Activated CD8-positive, alpha-beta T cell treated with anti-CD3 and anti-CD28 coated beads, Interleukin-2, amount 10 ng/mL, durations not matched to agents 7 days and 5 days (primary cell): ENCODE data around the gene AP3S1. TPM values are rescaled to one million over a fixed set of nuclear protein-coding genes. Genes with fewer than 3 reads are reported as not detected.

Experiments
- ATAC-seq: fragments of 150-1000 bp; cut with Tn5 transposase; one replicate; pipeline ENCODE4 v1.10.0; 2021; ENCODE audit warnings: moderate library complexity
- CTCF ChIA-PET: fragments of 350-600 bp; sonication (Branson Sonifier 250); formaldehyde crosslinking; loops from one replicate; lab custom pipeline; 2021; ENCODE audit warnings: antibody characterized with exemption; lab: Charles Lee
- POLR2A ChIA-PET: fragments of 350-600 bp; sonication (Branson Sonifier 250); formaldehyde crosslinking; loops from one replicate; lab custom pipeline; 2021; ENCODE audit warnings: antibody characterized with exemption; lab: Charles Lee
- DNase-seq: peaks from one replicate; pipeline ENCODE4 v3.0.0-alpha.2; 2020
- H3K27ac Mint-ChIP-seq: one replicate; pipeline ENCODE4 v1.8.0; 2021; ENCODE audit warnings: mild to moderate bottlenecking, mixed read lengths
- H3K27me3 Mint-ChIP-seq: one replicate; pipeline ENCODE4 v1.8.0; 2021; ENCODE audit warnings: low read depth, mixed read lengths
- H3K36me3 Mint-ChIP-seq: one replicate; pipeline ENCODE4 v1.8.0; 2021; ENCODE audit warnings: low read depth, mixed read lengths
- H3K4me1 Mint-ChIP-seq: one replicate; pipeline ENCODE4 v1.8.0; 2021; ENCODE audit warnings: low read depth, mixed read lengths
- H3K4me3 Mint-ChIP-seq: one replicate; pipeline ENCODE4 v1.8.0; 2021; ENCODE audit warnings: mild to moderate bottlenecking, mixed read lengths
- H3K9me3 Mint-ChIP-seq: one replicate; pipeline ENCODE4 v1.8.0; 2022; ENCODE audit warnings: mixed read lengths; ENCODE audit not compliant: insufficient read depth
- total RNA-seq, 2 experiments: library from RNA; stranded (reverse); gene quantifications; one replicate each; pipeline ENCODE4 v1.2.3, GENCODE V29; 2021

Gene AP3S1
- total RNA-seq, 2 experiments from 2014 or later = 76.6 to 78.3 TPM

DNA sequence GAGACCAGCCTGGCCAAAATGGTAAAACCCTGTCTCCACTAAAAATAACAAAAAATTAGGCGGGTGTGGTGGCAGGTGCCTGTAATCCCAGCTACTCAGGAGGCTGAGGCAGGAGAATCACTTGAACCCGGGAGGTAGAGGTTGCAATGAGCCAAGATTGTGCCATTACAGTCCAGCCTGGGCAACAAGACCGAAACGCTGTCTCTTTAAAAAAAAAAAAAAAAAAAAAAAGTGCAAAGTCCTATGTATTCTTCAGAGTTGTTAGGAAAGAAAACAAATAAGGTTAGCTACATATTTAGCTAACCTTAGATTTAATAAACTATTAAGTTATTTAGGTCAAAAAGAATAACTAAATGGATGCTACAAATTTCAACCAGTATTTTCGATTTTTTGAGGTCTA lies 11.8 kb upstream of the AP3S1 start:
- Mint-ChIP-seq H3K27me3 (peaks cover 2% of the 10 kb centered on the region), H3K27ac (no peak overlapping the region), H3K36me3 (peaks cover 43% of the 10 kb centered on the region), H3K4me1 (peaks cover 3% of the 10 kb centered on the region), H3K9me3 (no peaks in the 10 kb centered on the region), H3K4me3 (no peak overlapping the region)
- POLR2A ChIA-PET = no interaction called here
- no peak for DNase-seq
- CTCF ChIA-PET = no interaction called here
- no peak for ATAC-seq

DNA sequence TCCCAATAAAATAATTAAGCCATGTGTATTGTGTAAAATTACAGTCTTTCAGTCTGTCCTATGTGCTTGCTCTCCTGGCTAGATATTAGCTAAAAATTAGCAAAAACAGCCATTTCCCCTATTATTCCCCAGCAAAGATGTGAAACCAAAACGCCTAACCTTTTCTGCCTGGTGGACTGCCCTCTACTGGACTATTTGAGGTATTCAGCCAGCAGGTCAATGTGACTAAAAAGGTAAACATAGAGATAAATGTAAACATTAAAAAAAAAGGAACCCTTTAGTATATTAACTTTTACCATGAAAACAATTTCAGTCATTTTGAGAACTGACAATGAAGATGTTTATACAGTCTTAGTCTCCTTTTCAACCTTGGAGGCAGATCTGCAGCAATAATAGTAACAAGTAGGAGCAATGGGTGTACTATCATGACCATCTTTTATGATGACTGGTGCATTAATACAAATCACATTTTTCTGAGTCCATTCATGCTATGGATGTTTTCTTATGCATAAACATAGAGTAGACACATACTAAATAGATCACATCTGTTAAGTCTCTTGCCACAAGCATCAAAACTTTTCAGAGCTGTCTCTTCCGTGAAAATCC lies 10.5 kb upstream of the AP3S1 start:
- H3K4me1 Mint-ChIP-seq = peaks cover 3% of the 10 kb centered on the region
- no peaks in the 10 kb centered on the region for H3K9me3 Mint-ChIP-seq
- no peaks in the 10 kb centered on the region for H3K27me3 Mint-ChIP-seq
- peaks cover 53% of the 10 kb centered on the region for H3K36me3 Mint-ChIP-seq
- ATAC-seq = peak; percentile 51
- no peak overlapping the region for H3K4me3 Mint-ChIP-seq
- ChIA-PET POLR2A (no interaction called here), CTCF (interaction anchor here (1.1 to 2.5 kb wide), 5 partner anchors 10 to 196 kb away, joined by 3 to 13 read pairs (median 6); partner anchors contain the start of genes AP3S1 and ATG12)
- H3K27ac Mint-ChIP-seq = no peak overlapping the region
- DNase-seq = peak; percentile 46

DNA sequence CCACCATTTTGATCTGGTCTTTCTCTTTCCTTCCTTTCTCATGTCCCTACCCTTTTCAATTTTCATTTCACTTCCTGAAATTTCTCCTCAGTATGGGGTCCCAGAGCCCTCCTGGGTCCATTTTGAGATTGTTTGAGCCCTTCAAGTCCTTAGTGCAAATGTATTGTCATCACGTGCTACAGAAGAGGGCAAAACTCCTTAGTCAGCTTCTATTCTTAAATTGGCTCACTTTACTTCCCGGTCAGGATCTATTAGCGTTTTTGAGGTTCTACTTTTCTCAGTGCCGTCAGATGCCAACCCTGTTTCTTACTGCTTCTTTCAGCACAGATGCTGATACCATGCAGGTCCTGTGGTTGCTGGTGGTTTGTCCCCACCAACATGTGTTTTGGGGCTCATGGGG lies 6.3 kb upstream of the AP3S1 start:
- Mint-ChIP-seq H3K27ac (no peak overlapping the region), H3K9me3 (no peaks in the 10 kb centered on the region), H3K4me1 (peaks cover 33% of the 10 kb centered on the region), H3K27me3 (no peaks in the 10 kb centered on the region), H3K36me3 (peaks cover 61% of the 10 kb centered on the region), H3K4me3 (no peak overlapping the region)
- DNase-seq = no peak
- no peak for ATAC-seq
- POLR2A ChIA-PET = no interaction called here
- CTCF ChIA-PET = interaction anchor here (2.5 kb wide), 1 partner anchor 200 kb away, joined by 14 read pairs; no protein-coding TSS in a partner anchor

GRCh38 chr5:115838885-115839518 lies 2.7 kb upstream of the AP3S1 start:
- no peak for ATAC-seq
- ChIA-PET POLR2A (interaction anchor here (0.7 to 1.0 kb wide), 2 partner anchors 214 to 216 kb away, joined by 3 read pairs; no protein-coding TSS in a partner anchor), CTCF (interaction anchor here (0.7 to 2.6 kb wide), 9 partner anchors 13 to 531 kb away, joined by 3 to 20 read pairs (median 4); partner anchors contain the start of genes CDO1, FEM1C and TMED7)
- peak; percentile 41 for DNase-seq
- peak overlapping the region; percentile 98 for H3K4me3 Mint-ChIP-seq
- no peaks in the 10 kb centered on the region for H3K9me3 Mint-ChIP-seq
- peaks cover 43% of the 10 kb centered on the region for H3K4me1 Mint-ChIP-seq
- H3K27me3 Mint-ChIP-seq = no peaks in the 10 kb centered on the region
- H3K36me3 Mint-ChIP-seq = peaks cover 56% of the 10 kb centered on the region
- H3K27ac Mint-ChIP-seq = no peak overlapping the region

GRCh38 chr5:115840873-115841272 lies 862 bp upstream of the AP3S1 start:
- POLR2A ChIA-PET = interaction anchor here (1.0 to 1.8 kb wide), 4 partner anchors 9 to 296 kb away, joined by 3 to 13 read pairs (median 4); partner anchors contain the start of gene FEM1C
- peaks cover 55% of the 10 kb centered on the region for H3K4me1 Mint-ChIP-seq

GRCh38 chr5:115842089-115842935 lies 577 bp downstream of the AP3S1 start:
- ChIA-PET CTCF (interaction anchor here (1.1 to 1.4 kb wide), 4 partner anchors 11 to 390 kb away, joined by 3 to 6 read pairs (median 4); no protein-coding TSS in a partner anchor), POLR2A (interaction anchor here (0.6 to 1.8 kb wide), 7 partner anchors 10 to 298 kb away, joined by 3 to 13 read pairs (median 3); partner anchors contain the start of gene FEM1C)
- Mint-ChIP-seq H3K4me3 (peak overlapping the region; percentile 98), H3K27ac (peak overlapping the region; percentile 100), H3K27me3 (no peaks in the 10 kb centered on the region), H3K36me3 (peaks cover 31% of the 10 kb centered on the region), H3K4me1 (peaks cover 52% of the 10 kb centered on the region), H3K9me3 (no peaks in the 10 kb centered on the region)
- ATAC-seq (peak; percentile 40), DNase-seq (peak; percentile 35)

More at GRCh38 chr5:115840873-115841272, 862 bp upstream of the AP3S1 start:
- no peaks in the 10 kb centered on the region for H3K9me3 Mint-ChIP-seq
- ATAC-seq (no peak), DNase-seq (no peak)
- peaks cover 42% of the 10 kb centered on the region for H3K36me3 Mint-ChIP-seq
- H3K27ac Mint-ChIP-seq = peak overlapping the region; percentile 100
- CTCF ChIA-PET = interaction anchor here (1.3 to 2.6 kb wide), 4 partner anchors 10 to 217 kb away, joined by 3 to 20 read pairs (median 8); partner anchors contain the start of gene TMED7
- H3K27me3 Mint-ChIP-seq = no peaks in the 10 kb centered on the region
- H3K4me3 Mint-ChIP-seq = peak overlapping the region; percentile 98

DNA sequence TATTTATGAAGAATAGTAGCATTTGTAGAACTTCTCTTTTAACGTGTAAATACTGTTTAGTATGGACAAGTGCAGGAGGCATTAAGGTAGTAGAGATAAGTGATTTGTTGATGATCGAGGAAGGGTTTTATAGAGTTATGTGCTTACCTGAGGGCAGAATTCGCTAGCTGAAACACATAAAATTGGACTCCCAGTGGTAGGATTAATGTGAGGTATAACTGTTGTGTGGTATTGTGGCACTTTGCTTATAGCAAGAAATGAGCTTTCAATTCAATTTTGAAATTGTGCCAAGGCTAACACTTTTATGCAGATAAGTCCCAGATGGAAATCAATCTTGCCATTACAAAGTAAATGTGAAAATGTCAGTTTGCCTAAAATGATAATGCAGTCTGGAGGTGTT lies 1.2 kb downstream of the AP3S1 start:
- Mint-ChIP-seq H3K9me3 (no peaks in the 10 kb centered on the region), H3K27ac (peak overlapping the region; percentile 90), H3K4me1 (peaks cover 49% of the 10 kb centered on the region), H3K27me3 (no peaks in the 10 kb centered on the region), H3K4me3 (peak overlapping the region; percentile 93), H3K36me3 (peaks cover 26% of the 10 kb centered on the region)
- no peak for ATAC-seq
- POLR2A ChIA-PET = interaction anchor here (0.9 to 1.0 kb wide), 2 partner anchors 10 to 218 kb away, joined by 3 read pairs; no protein-coding TSS in a partner anchor
- DNase-seq = no peak
- CTCF ChIA-PET = interaction anchor here (0.7 to 1.4 kb wide), 5 partner anchors 11 to 389 kb away, joined by 3 to 6 read pairs (median 4); no protein-coding TSS in a partner anchor

GRCh38 chr5:115843444-115844130 lies 1.9 kb downstream of the AP3S1 start:
- peak overlapping the region; percentile 93 for H3K4me3 Mint-ChIP-seq
- H3K36me3 Mint-ChIP-seq = peaks cover 23% of the 10 kb centered on the region
- no peaks in the 10 kb centered on the region for H3K9me3 Mint-ChIP-seq
- no peak for DNase-seq
- CTCF ChIA-PET = interaction anchor here (0.7 to 1.4 kb wide), 5 partner anchors 12 to 388 kb away, joined by 3 to 6 read pairs (median 4); no protein-coding TSS in a partner anchor
- H3K27me3 Mint-ChIP-seq = no peaks in the 10 kb centered on the region
- H3K4me1 Mint-ChIP-seq = peaks cover 43% of the 10 kb centered on the region
- POLR2A ChIA-PET = interaction anchor here (0.9 to 1.0 kb wide), 2 partner anchors 11 to 218 kb away, joined by 3 read pairs; no protein-coding TSS in a partner anchor
- no peak overlapping the region for H3K27ac Mint-ChIP-seq
- ATAC-seq = no peak

- DNase-seq (no peak), ATAC-seq (no peak)
- H3K27me3 Mint-ChIP-seq = no peaks in the 10 kb centered on the region
- POLR2A ChIA-PET = no interaction called here
- peaks cover 15% of the 10 kb centered on the region for H3K36me3 Mint-ChIP-seq
- no peaks in the 10 kb centered on the region for H3K9me3 Mint-ChIP-seq
- CTCF ChIA-PET = no interaction called here
- peaks cover 35% of the 10 kb centered on the region for H3K4me1 Mint-ChIP-seq
- H3K4me3 Mint-ChIP-seq = no peak overlapping the region
- no peak overlapping the region for H3K27ac Mint-ChIP-seq
These were observed 2.6 kb downstream of the AP3S1 start for GRCh38 chr5:115844321-115844817.

DNA sequence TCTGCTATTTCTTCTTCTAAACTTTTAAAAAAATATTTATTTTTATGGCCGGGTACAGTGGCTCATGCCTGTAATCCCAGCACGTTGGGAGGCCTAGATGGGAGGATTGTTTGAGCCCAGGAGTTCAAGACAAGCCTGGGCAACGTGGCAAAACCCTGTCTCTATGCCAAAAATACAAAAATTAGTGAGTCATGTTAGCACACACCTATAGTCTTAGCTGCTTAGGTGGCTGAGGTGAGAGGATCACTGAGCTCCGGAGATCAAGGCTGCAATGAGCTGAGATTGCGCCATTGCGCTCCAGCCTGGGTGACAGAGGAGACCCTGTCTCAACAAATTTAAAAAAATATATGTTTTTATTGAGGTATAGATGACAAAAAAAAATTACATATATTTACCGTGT lies 5.6 kb downstream of the AP3S1 start:
- ChIA-PET POLR2A (no interaction called here), CTCF (no interaction called here)
- Mint-ChIP-seq H3K4me1 (peaks cover 24% of the 10 kb centered on the region), H3K27ac (no peak overlapping the region), H3K9me3 (no peaks in the 10 kb centered on the region), H3K27me3 (no peaks in the 10 kb centered on the region), H3K4me3 (no peak overlapping the region), H3K36me3 (peaks cover 2% of the 10 kb centered on the region)
- DNase-seq (no peak), ATAC-seq (no peak)
